ENCODE measurements around the gene VPS52. TPM values are rescaled to one million over a fixed set of nuclear protein-coding genes. Genes with fewer than 3 reads are reported as not detected.

The VPS52 gene
- total RNA-seq, 1 experiment from 2014 or later: 21.1 TPM

DNA sequence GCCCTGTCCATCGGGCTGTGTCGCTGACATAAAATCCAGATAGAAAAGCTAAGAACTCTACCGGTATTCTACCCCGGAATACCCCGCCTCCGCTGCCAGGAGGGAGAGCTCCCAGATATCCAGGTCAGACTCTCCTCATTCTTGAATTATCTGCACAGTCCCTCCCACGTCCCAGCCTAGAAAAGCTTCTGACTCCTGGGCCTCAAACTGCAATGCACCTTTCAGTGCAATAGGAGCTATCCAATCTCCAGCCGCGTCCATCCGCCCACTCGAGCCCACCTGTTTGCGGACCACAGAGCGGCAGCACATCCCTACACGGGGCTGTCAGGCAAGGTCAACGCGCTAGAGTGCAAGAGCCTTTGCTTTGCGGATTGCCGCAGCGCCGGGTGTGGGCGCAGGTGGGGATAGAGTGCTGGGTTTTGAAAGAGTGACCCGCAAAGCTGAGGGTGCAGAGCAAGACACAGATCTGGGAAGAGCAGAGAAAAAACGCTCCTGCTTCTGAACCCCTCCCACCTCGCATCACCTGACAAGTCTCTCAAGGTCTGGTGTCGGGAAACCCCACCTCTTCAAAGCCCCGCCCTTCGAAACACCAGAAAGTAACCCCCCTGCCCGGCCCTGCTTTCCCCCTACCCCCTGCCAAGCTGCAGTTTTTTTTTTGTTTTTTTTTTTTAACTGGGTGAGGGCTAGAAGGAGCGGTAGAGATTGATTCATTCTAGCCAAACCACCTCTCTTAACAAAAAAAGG, 40.9 kb upstream of the VPS52 start:
- in situ Hi-C loops (cut with HindIII; ENCODE audit: low pct_unique_long_range_greater_than_20kb, low sequenced_read_pairs): no loop called here
- DNase-seq (ENCODE audit: low read depth): peak; percentile 75

DNA sequence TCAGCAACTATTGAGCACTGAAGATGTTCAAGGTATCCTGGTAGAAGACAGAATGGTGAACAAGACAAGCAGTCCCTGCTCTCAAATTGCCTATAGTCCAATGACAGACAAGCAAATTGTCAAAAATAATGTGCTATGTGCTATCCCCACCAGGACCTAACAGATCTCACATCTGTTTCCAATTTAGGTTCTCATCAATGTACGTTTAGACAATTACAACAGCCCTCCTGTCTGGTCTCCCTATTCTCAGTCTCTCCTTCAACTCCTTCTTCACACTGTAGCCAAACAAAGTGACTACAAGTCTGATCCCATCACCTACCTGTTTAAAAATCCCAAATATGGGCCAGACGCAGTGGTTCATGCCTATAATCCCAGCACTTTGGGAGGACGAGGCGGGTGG, 34.7 kb upstream of the VPS52 start:
- in situ Hi-C loops (cut with HindIII; ENCODE audit: low pct_unique_long_range_greater_than_20kb, low sequenced_read_pairs): no loop called here
- DNase-seq (ENCODE audit: low read depth): no peak

DNA sequence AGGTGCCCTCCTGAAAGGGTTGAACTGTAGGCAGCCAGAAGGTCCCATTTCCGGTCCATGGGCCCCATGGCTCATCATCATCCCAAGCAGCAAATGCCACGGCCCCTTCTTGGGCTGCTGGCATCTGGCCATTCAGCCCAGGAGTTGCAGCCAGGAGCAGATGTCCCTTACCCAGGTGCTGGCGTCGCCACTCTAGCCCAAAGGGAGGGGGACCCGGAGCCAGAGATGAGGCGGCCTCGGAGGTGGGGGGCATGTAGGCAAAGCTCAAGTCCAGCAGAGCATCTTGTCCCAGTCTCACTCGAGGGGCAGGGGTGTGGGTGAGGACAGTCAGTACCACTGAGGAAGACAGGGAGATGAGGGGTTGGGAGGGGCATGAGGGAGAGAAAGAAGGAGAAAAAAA, 33.4 kb upstream of the VPS52 start:
- in situ Hi-C loops (cut with HindIII; ENCODE audit: low pct_unique_long_range_greater_than_20kb, low sequenced_read_pairs): no loop called here
- DNase-seq (ENCODE audit: low read depth): no peak

DNA sequence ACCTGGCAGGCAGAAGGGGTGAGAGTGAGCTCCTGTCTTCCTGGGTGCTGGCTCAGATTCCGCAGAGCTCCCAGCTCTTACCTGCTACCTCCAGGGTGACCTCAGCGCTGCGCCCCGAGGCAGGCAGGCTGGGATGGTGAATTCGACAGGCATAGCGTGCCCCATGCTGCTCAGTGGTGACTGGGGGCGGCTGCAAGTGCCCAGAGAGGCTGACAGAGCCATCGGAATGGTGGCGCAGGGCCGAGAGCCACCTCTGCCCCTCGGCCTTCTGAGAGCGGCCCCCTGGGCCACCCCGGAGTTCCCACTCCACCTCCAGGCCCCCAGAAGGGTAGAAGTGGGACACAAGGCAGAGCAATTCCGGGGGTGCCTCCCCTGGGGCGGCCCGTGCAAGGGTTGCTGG, 32.5 kb upstream of the VPS52 start:
- DNase-seq (ENCODE audit: low read depth): no peak
- in situ Hi-C loops (cut with HindIII; ENCODE audit: low pct_unique_long_range_greater_than_20kb, low sequenced_read_pairs): no loop called here

DNA sequence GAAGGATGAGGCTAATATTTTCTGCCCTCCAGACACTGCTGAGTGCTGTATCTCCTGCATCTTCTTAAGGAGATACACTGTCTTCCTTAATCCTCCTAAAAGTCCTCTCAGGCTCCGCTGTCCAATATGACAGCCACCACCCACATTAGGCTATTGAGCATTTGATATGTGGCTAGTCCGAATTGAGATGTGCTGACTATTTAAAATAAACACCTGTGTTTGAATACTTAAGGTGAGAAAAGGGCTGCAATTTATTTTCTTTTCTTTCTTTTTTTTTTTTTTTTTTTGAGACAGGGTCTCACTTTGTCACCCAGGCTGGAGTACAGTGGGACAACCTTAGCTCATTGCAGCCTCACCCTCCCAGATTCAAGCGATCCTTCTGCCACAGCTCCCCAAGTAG, 30.2 kb upstream of the VPS52 start:
- in situ Hi-C loops (cut with HindIII; ENCODE audit: low pct_unique_long_range_greater_than_20kb, low sequenced_read_pairs): no loop called here
- DNase-seq (ENCODE audit: low read depth): no peak

DNA sequence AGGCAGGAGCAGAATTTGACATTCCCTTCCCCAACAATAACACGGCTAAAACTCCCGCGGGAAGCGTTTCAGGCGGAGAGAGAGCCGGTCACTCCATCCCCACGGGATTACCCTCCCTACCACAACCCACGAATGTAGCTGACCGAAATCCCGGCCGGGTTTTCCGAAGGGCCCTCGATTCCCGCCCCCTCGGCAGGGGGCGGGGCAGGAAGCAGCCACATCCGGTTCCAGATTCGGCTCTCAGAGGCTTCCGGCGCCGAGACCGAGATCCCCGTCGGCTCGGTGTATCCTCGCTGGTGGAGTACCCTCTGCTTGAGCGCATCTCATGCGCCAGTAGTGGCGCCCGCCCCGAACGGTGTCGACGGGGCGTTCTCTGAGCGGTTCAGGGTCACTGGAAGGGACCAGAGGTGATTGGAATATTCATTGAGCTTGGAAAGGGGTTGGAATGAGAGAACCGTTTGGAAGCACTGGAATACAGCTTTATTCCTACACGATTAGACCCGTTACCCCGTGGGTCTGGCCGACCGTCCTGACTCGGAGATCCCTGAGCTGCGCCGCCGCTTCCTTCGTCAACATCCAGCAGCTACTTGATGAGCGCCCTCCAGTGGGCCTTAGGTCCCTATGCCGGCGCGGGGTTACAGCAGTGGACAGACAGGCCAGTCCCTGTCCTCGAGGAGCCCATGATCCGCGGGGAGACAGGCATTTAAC, 27.7 kb upstream of the VPS52 start:
- in situ Hi-C loops (cut with HindIII; ENCODE audit: low pct_unique_long_range_greater_than_20kb, low sequenced_read_pairs): no loop called here
- peak; percentile 91 for DNase-seq (ENCODE audit: low read depth)

DNA sequence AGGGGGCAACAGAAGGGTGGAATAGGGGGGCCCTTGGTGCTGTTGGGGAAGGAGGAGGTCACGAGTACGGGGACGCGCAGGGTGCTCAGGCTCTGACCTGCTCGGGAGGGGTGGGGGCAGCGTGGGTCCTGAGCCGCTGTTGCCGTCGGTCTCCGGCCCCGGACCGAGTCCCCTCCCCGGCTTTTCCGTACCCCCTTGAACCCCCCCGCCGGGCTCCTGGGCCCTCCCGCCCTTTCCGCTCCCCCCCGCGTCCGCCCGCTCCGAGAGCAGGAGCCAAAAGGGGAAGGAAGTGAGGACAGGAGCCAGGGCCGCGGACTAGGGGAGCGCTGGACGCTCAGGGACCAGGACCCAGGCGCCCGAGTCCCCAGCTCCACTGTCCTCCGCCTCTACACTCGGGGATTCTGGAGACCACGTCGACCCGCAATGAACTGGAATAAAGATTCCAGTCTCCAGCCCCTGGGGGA, 27.1 kb upstream of the VPS52 start, which contains the start of gene RGL2:
Gene RGL2 (minus strand): TSS at position 170 of the 464 bp plus-strand sequence. CDS start 332 bp downstream, outside the sequence.
- in situ Hi-C loops (cut with HindIII; ENCODE audit: low pct_unique_long_range_greater_than_20kb, low sequenced_read_pairs): no loop called here

DNA sequence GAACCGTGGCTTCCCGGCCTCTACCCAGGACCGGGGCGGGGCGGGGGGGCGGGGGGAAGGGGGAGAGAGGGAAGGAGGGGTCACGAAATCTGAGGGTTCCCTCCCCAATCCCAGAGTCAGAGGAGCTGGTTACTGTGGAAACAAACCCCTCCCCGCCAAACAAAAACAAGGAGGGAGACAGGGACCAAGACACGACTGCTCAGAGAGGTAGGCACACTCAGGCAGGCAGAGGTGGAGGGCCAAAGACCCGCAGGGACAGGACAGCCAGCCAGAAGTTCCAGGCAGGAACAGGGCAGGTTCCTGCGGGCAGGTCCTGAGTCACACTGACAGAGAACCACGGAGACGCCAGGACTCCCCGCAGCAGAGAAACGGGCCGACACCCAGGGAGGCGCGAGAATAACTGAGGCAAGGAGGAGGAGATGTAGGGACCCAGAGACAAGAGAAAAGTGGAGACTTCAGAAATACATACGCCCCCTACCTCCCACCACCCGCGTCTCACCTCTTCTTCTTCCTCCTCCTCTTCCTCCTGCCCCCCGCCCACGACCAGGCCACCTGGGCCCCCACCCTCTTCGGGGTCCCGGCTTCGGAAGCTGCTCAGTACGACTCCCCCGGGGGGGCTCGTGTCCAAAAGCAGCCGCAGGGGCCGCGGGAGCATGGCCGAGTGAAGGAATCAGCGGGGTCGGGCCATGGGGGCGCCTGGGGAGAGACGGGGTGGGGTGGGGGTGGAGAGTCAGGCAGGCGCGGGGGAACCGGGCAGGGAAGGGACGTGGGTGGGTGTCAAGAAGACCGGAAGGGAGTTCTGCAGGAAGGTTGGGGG, 26.5 kb upstream of the VPS52 start:
- peak; percentile 82 for DNase-seq (ENCODE audit: low read depth)
- in situ Hi-C loops (cut with HindIII; ENCODE audit: low pct_unique_long_range_greater_than_20kb, low sequenced_read_pairs): no loop called here

More for the DNA sequence above, 27.1 kb upstream of the VPS52 start, which contains the start of gene RGL2:
- no peak for DNase-seq (ENCODE audit: low read depth)

DNA sequence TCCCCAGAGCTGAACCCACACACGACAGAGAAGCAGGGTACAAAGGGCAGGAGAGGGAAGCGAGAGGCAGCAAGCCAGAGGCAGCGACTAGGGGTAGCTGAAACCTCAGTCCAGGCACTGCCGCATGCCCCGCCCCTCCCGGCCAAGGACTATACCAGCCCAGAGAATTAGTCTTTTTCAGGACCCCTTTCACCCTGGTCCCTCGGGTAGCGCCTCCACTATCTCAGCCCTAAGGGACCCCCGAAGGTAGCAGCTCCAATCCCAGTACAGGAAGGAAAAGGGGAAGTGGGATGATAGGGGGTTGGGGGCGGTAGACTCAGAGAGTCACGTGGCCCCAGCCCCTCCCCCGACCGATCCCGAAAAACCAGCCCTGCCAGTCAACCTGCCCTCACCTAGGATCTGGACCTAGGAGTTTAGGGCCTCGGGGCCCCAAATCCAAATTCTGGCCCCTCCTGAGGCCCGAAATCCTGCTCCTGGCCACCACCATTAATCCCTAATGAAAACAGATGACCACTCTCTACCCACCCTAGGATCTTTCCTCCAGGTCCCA, 25.8 kb upstream of the VPS52 start:
- in situ Hi-C loops (cut with HindIII; ENCODE audit: low pct_unique_long_range_greater_than_20kb, low sequenced_read_pairs): no loop called here
- no peak for DNase-seq (ENCODE audit: low read depth)

DNA sequence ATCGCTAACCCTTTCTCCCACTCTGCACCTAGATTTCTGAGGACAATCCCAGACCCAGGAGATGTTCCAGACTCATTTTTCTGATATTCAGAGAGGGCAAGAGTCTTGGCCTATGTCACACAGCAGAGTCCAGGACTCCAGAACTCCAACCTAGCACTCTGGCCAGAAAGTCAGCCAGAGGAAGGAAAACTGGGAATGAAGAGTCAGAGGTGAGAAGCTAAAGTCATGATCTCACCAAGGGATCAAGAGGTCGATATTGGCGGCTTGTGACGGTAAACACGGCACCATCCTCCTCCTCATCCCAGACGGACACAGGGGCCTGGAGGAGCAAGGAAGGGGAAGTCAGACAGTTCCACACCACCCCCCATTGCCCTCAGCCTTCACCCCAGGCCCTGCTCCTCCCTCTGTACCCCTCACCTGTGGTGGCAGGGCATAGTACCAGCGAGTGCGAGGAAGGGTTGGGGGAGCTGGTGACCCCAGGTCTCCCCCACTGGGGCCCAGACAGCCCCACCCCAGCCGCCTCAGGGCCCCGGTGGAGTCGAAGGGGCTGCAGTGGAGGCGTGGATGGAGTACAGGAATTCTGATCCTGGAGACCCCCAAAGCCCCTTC, 25.2 kb upstream of the VPS52 start:
- no peak for DNase-seq (ENCODE audit: low read depth)
- in situ Hi-C loops (cut with HindIII; ENCODE audit: low pct_unique_long_range_greater_than_20kb, low sequenced_read_pairs): no loop called here

DNA sequence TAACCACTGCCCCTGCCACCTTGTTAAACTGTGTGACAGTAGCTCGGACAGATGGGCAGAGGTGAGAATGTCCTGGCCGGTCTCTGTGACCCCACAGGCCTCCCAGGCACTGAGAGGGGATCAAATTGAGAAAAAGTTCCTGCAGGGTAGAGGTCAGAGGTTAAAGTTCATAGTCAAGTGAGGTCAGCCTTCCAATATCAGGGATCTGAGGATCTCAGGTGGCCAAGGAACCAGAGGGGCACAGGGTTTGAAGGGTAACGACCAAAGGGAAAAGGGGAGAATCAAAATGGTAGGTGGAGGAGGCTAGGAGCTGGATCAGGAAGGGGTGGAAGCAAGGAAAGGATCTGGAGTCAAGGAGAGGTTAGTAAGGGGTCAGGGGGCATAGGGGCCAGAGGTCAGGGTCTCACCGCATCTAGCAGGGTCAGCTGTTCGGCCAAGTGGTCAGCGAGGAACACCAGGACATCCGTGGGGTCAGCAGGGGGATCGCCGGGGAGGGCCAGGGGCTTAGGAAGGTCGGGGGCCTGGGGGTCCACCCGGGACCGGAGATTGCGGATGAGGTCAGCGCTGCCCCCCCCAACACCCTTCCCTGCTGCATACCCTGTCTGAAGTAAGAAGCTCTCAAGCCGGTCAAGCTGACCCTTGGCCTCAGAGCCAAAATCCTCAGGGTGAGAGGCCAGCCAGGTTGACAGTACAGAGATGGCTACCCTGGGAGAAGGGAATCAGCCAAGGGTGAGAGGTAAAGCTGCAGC, 24.1 kb upstream of the VPS52 start:
- DNase-seq (ENCODE audit: low read depth): no peak
- in situ Hi-C loops (cut with HindIII; ENCODE audit: low pct_unique_long_range_greater_than_20kb, low sequenced_read_pairs): no loop called here

DNA sequence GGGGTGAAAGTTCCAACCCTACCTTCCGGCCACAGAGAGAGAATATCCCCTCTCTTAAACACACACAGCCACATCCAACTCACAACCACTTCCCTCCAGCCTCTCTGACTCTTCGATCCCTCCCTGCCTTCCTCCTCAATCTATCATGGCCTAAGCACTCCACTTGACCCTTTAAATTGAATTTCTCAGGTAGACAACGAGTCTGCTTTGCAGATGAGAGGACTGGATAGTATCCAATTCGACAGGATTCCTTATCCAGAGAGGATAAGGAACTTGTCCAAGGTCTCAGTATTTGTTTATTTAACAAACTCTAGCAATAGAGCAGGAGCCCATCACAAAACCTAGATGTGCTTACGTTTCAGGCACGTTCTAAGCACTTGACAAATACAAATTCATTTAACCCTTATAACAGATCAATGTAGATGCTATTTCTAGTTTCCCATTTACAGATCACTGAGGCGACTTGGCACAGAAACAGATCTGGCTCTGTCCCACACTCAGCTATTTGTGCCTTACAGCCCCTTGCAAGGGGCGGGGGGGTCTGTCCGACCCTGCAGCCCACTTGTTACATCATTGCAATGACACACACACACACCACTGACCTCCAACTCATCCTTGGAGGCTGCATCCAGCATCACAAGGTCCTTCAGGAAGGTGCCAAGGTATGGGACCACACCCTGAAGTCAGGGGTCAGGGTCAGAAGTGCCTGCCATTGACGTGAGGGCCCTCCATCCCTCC, 22.6 kb upstream of the VPS52 start:
- DNase-seq (ENCODE audit: low read depth): no peak
- in situ Hi-C loops (cut with HindIII; ENCODE audit: low pct_unique_long_range_greater_than_20kb, low sequenced_read_pairs): no loop called here

DNA sequence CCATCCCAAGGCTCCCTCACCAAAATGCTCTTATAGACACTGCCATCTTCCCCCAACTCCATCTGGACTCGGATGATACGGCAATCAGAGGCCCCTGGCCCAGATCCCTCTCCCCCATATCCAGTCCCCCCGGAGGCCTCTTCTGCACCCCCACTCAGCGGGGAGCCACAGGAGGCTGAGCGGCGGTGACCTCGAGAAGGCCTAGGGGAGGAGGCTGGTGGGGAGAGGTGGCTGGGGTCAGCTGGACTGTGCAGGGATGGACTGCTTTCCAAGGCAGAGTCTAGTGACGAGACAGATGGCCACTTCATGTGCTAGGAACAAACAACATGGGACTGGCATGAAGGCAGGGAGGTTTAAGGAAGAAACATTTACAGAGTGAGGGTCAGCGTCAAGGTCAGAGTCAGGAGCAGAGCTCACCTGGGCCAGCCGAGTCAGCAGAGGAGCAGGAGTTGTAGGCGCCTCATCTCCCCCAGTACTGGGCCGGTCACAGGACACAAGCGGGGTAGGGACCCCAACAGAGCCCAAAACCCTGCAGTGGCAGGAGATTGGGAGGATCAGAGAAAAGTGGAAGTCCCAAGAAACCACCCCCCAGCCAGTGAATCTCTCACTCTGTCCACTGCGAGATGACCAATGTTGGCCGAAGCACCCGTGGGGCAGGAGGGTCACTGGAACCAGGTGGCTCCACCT, 21.5 kb upstream of the VPS52 start:
- in situ Hi-C loops (cut with HindIII; ENCODE audit: low pct_unique_long_range_greater_than_20kb, low sequenced_read_pairs): no loop called here
- DNase-seq (ENCODE audit: low read depth): no peak

DNA sequence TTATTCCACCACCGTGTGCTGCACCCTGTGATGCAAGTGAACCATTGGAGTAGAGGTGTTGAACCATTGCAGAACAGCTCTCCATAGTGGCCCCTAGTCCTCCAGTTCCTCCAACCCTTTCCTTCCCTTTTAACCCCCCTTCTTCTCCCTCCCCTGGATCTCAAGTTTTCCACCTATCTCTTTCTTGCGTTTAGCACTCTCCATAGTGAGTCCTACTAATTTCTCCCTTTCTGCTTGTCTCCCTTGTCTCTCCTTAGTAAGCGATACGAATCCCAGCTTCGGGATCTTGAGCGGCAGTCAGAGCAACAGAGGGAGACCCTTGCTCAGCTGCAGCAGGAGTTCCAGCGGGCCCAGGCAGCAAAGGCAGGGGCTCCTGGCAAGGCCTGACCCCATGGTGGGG, 18.8 kb upstream of the VPS52 start:
- in situ Hi-C loops (cut with HindIII; ENCODE audit: low pct_unique_long_range_greater_than_20kb, low sequenced_read_pairs): no loop called here
- no peak for DNase-seq (ENCODE audit: low read depth)

DNA sequence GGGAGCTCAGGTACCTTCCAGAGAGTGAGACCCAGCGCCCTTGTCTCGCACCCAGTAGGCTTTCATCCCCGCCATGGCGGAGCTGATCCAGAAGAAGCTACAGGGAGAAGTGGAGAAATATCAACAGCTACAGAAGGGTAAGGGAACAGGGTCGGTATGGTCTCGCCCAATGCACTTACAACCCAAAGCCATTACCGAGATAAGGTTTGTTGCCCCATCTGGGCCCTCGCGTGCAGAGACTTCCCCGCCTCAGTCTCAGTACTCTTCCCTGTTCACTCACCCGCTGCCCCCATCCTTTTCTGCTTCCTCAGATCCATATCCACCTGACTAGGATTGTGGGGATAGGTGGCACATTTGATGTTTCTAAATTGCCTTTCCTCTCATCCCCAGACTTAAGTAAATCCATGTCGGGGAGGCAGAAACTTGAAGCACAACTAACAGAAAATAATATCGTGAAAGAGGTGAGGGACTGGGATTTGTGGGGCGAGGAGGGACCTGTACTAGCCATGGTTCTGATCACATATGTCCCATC, 18.2 kb upstream of the VPS52 start:
- DNase-seq (ENCODE audit: low read depth): no peak
- in situ Hi-C loops (cut with HindIII; ENCODE audit: low pct_unique_long_range_greater_than_20kb, low sequenced_read_pairs): no loop called here
